Cardiac muscle cell (in vitro differentiated cells and primary cell): ENCODE data around the gene UNC5C. TPM values are rescaled to one million over a fixed set of nuclear protein-coding genes. Genes with fewer than 3 reads are reported as not detected.

ENCODE experiments used
- DNase-seq, 2 donors: peaks; one replicate each; pipeline versions ENCODE4 v3.0.0 to v3.0.0-alpha.2; 2010 to 2017; ENCODE audit warnings: low read depth in 1 of 2, low spot score in 1 of 2
- H3K27ac ChIP-seq: fragments of 200-600 bp; sonication (generic); 2 replicates; pipeline ENCODE4 v1.5.1; 2016
- H3K27me3 ChIP-seq: fragments of 200-600 bp; sonication (generic); 2 replicates; pipeline ENCODE4 v1.6.0; 2016; ENCODE audit warnings: control low read depth
- H3K36me3 ChIP-seq: fragments of 200-600 bp; sonication (generic); 2 replicates; pipeline ENCODE4 v1.5.1; 2016; ENCODE audit warnings: control low read depth
- H3K4me1 ChIP-seq: fragments of 200-600 bp; sonication (generic); 2 replicates; pipeline ENCODE4 v1.8.1; 2017; ENCODE audit warnings: low read depth, mild to moderate bottlenecking, mixed run types
- H3K4me3 ChIP-seq: fragments of 200-600 bp; sonication (generic); 2 replicates; pipeline ENCODE4 v1.5.1; 2016; ENCODE audit warnings: mild to moderate bottlenecking
- H3K9me3 ChIP-seq: fragments of 200-600 bp; sonication (generic); 2 replicates; pipeline ENCODE4 v1.5.1; 2017; ENCODE audit warnings: low read depth, mild to moderate bottlenecking, control low read depth
- CTCF ChIP-seq: IDR thresholded peaks from 2 replicates; pipeline ENCODE4 v1.5.1; 2012; ENCODE audit warnings: low read depth, mild to moderate bottlenecking, low read length
- polyA plus RNA-seq: library from polyadenylated mRNA; unstranded; fragments of >200 nt; fragmentation: Nextera tagmentation; extraction: Ambion mirVana; gene quantifications from 2 replicates; pipeline ENCODE4 v1.2.1, GENCODE V29; 2016
- total RNA-seq: library from RNA; depleted of rRNA; stranded (reverse); fragments of >200 nt; gene quantifications from 2 replicates; pipeline ENCODE4 v1.2.3, GENCODE V29; 2016

Gene UNC5C
- total and polyA plus RNA-seq, 2 experiments from 2014 or later: 13.4 to 28.4 TPM

- Histone ChIP-seq H3K36me3 (no peaks in the 10 kb centered on the region), H3K27me3 (no peaks in the 10 kb centered on the region), H3K4me3 (no peak overlapping the region), H3K9me3 (no peaks in the 10 kb centered on the region), H3K4me1 (no peaks in the 10 kb centered on the region), H3K27ac (no peak overlapping the region)
- peak in 1 of 2 donors; percentile 61 for DNase-seq
- TF ChIP-seq CTCF: no peak
Observed at GRCh38 chr4:95516528-95517017, 32.2 kb downstream of the UNC5C start.

- no peak for DNase-seq
- no peaks in the 10 kb centered on the region for H3K27me3 ChIP-seq
- H3K4me3 ChIP-seq: no peak overlapping the region
- no peaks in the 10 kb centered on the region for H3K9me3 ChIP-seq
- no peaks in the 10 kb centered on the region for H3K36me3 ChIP-seq
- H3K27ac ChIP-seq: no peak overlapping the region
- H3K4me1 ChIP-seq: no peaks in the 10 kb centered on the region
- TF ChIP-seq CTCF: no peak
Observed at GRCh38 chr4:95515589-95515988, 33.2 kb downstream of the UNC5C start.

- Histone ChIP-seq H3K9me3 (no peaks in the 10 kb centered on the region), H3K27ac (no peak overlapping the region), H3K27me3 (no peaks in the 10 kb centered on the region), H3K4me3 (no peak overlapping the region), H3K36me3 (no peaks in the 10 kb centered on the region), H3K4me1 (no peaks in the 10 kb centered on the region)
- no peak for TF ChIP-seq CTCF
- DNase-seq: no peak
Observed at GRCh38 chr4:95513022-95513421, 35.8 kb downstream of the UNC5C start.

GRCh38 chr4:95511477-95511876 is 37.3 kb downstream of the UNC5C start:
- H3K9me3 ChIP-seq: no peaks in the 10 kb centered on the region
- no peak overlapping the region for H3K27ac ChIP-seq
- no peak for TF ChIP-seq CTCF
- no peak for DNase-seq
- no peaks in the 10 kb centered on the region for H3K27me3 ChIP-seq
- H3K4me1 ChIP-seq: no peaks in the 10 kb centered on the region
- no peaks in the 10 kb centered on the region for H3K36me3 ChIP-seq
- H3K4me3 ChIP-seq: no peak overlapping the region

GRCh38 chr4:95510877-95511276 is 37.9 kb downstream of the UNC5C start:
- no peak for DNase-seq
- Histone ChIP-seq H3K27me3 (no peaks in the 10 kb centered on the region), H3K4me1 (no peaks in the 10 kb centered on the region), H3K27ac (no peak overlapping the region), H3K36me3 (no peaks in the 10 kb centered on the region), H3K9me3 (no peaks in the 10 kb centered on the region), H3K4me3 (no peak overlapping the region)
- TF ChIP-seq CTCF: no peak

GRCh38 chr4:95510145-95510544 is 38.6 kb downstream of the UNC5C start:
- Histone ChIP-seq H3K4me1 (no peaks in the 10 kb centered on the region), H3K27ac (no peak overlapping the region), H3K27me3 (no peaks in the 10 kb centered on the region), H3K36me3 (no peaks in the 10 kb centered on the region), H3K9me3 (no peaks in the 10 kb centered on the region), H3K4me3 (no peak overlapping the region)
- DNase-seq: peak; percentile 59 to 63
- TF ChIP-seq CTCF: peak; percentile 65
